ENCODE measurements around the gene SRR.

Gene SRR

GRCh38 chr17:2319051-2319450, 15.3 kb downstream of the SRR start:
- Histone ChIP-seq H3K9me3 (ENCODE audit: insufficient read depth, low read length) (no peaks in the 10 kb centered on the region), H3K9ac (ENCODE audit: low read length) (no peak overlapping the region), H3K27me3 (ENCODE audit: low read length) (no peaks in the 10 kb centered on the region), H3F3A (ENCODE audit: insufficient read depth) (peaks cover 40% of the 10 kb centered on the region), H3K4me3 (ENCODE audit: insufficient read depth, low read length, poor library complexity, severe bottlenecking) (no peak overlapping the region), H3K4me2 (ENCODE audit: low read depth, low read length, poor library complexity, severe bottlenecking) (no peak overlapping the region), H3K36me3 (ENCODE audit: low read length) (peaks cover 14% of the 10 kb centered on the region), H3K9me2 (replicated peaks; ENCODE audit: insufficient read depth, low read length) (no peaks in the 10 kb centered on the region), H4K20me1 (ENCODE audit: low read depth, low read length) (no peaks in the 10 kb centered on the region), H3K79me2 (ENCODE audit: insufficient read depth, low read length) (no peaks in the 10 kb centered on the region), H3K27ac (ENCODE audit: low read depth, low read length) (no peak overlapping the region), H2AFZ (ENCODE audit: low read depth, low read length, severe bottlenecking) (no peak overlapping the region)
- no peak for TF ChIP-seq CTCF (IDR thresholded peaks at IDR 0.05; ENCODE audit: insufficient read depth, low read length, poor library complexity, severe bottlenecking)
- no peak for TF ChIP-seq EZH2phosphoT487 (conservative IDR thresholded peaks at IDR 0.05; ENCODE audit: low read length)

DNA sequence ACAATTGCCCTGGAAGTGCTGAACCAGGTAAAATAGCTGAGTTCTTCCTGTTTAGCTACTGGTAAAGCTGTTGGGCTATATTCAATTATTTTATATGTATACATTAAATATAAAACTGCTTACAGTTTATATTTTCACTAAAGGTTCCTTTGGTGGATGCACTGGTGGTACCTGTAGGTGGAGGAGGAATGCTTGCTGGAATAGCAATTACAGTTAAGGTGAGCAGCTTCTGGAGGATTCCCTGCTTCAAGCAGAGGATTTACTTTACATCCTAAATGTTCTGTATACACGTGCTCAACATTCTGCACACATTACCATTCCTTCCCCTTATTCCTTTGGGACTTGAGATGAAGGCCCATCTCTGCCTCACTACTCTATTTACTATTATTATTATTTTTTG, 17.6 kb downstream of the SRR start:
- no peaks in the 10 kb centered on the region for H3K79me2 ChIP-seq (ENCODE audit: insufficient read depth, low read length)
- no peak overlapping the region for H3K27ac ChIP-seq (ENCODE audit: low read depth, low read length)
- H3K9ac ChIP-seq (ENCODE audit: low read length), result no peak overlapping the region
- no peaks in the 10 kb centered on the region for H3K27me3 ChIP-seq (ENCODE audit: low read length)
- peaks cover 35% of the 10 kb centered on the region for H3F3A ChIP-seq (ENCODE audit: insufficient read depth)
- H3K9me3 ChIP-seq (ENCODE audit: insufficient read depth, low read length), result no peaks in the 10 kb centered on the region
- H2AFZ ChIP-seq (ENCODE audit: low read depth, low read length, severe bottlenecking), result no peak overlapping the region
- TF ChIP-seq CTCF (IDR thresholded peaks at IDR 0.05; ENCODE audit: insufficient read depth, low read length, poor library complexity, severe bottlenecking) (no peak), EZH2phosphoT487 (conservative IDR thresholded peaks at IDR 0.05; ENCODE audit: low read length) (no peak)
- H3K4me3 ChIP-seq (ENCODE audit: insufficient read depth, low read length, poor library complexity, severe bottlenecking), result no peak overlapping the region
- peaks cover 33% of the 10 kb centered on the region for H3K36me3 ChIP-seq (ENCODE audit: low read length)
- no peaks in the 10 kb centered on the region for H3K9me2 ChIP-seq (replicated peaks; ENCODE audit: insufficient read depth, low read length)
- H4K20me1 ChIP-seq (ENCODE audit: low read depth, low read length), result no peaks in the 10 kb centered on the region; the same call in 1 of the 2 replicates
- H3K4me2 ChIP-seq (ENCODE audit: low read depth, low read length, poor library complexity, severe bottlenecking), result no peak overlapping the region

DNA sequence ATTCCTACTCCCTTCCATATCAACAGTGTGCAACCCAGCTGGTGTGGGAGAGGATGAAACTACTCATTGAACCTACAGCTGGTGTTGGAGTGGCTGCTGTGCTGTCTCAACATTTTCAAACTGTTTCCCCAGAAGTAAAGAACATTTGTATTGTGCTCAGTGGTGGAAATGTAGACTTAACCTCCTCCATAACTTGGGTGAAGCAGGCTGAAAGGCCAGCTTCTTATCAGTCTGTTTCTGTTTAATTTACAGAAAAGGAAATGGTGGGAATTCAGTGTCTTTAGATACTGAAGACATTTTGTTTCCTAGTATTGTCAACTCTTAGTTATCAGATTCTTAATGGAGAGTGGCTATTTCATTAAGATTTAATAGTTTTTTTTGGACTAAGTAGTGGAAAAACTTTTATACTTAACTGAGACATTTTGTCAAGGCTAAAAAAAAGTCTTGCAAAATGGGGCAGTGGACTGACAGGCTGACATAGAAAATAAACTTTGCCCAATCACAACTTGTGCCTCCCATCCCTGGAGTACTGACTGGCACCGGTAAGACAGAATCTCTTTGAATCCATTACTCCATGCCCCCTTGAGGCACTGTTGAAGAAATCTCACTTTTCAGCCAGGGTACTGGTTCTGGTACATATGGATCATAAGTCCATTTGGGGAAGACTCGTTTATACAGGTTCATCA, 20.0 kb downstream of the SRR start:
- Histone ChIP-seq H3K27me3 (ENCODE audit: low read length) (no peaks in the 10 kb centered on the region), H3K36me3 (ENCODE audit: low read length) (peaks cover 43% of the 10 kb centered on the region)
- TF ChIP-seq EZH2phosphoT487 (conservative IDR thresholded peaks at IDR 0.05; ENCODE audit: low read length) (no peak), CTCF (IDR thresholded peaks at IDR 0.05; ENCODE audit: insufficient read depth, low read length, poor library complexity, severe bottlenecking) (no peak)

More for the DNA sequence above, 20.0 kb downstream of the SRR start:
- peaks cover 6% of the 10 kb centered on the region for H4K20me1 ChIP-seq (ENCODE audit: low read depth, low read length)
- no peak overlapping the region for H3K9ac ChIP-seq (ENCODE audit: low read length)
- no peak overlapping the region for H3K4me3 ChIP-seq (ENCODE audit: insufficient read depth, low read length, poor library complexity, severe bottlenecking)
- H3K9me3 ChIP-seq (ENCODE audit: insufficient read depth, low read length), result no peaks in the 10 kb centered on the region
- no peak overlapping the region for H2AFZ ChIP-seq (ENCODE audit: low read depth, low read length, severe bottlenecking)
- H3K27ac ChIP-seq (ENCODE audit: low read depth, low read length), result no peak overlapping the region
- H3K4me2 ChIP-seq (ENCODE audit: low read depth, low read length, poor library complexity, severe bottlenecking), result no peak overlapping the region
- peaks cover 32% of the 10 kb centered on the region for H3F3A ChIP-seq (ENCODE audit: insufficient read depth)
- no peaks in the 10 kb centered on the region for H3K9me2 ChIP-seq (replicated peaks; ENCODE audit: insufficient read depth, low read length)
- peaks cover 3% of the 10 kb centered on the region; the same call in 1 of the 2 replicates for H3K79me2 ChIP-seq (ENCODE audit: insufficient read depth, low read length)
